Right forelimb (tissue), 1 donor: ENCODE results near the gene CLN6.
"Not testable (repeated sequence)": the region's sequence is repeated elsewhere in the genome, so short reads cannot be mapped to it uniquely, and the experiment has no call there.

Experiments
- DNase-seq: peaks from one replicate; pipeline ENCODE4 v3.0.0-alpha.2; 2018

Gene CLN6

DNA sequence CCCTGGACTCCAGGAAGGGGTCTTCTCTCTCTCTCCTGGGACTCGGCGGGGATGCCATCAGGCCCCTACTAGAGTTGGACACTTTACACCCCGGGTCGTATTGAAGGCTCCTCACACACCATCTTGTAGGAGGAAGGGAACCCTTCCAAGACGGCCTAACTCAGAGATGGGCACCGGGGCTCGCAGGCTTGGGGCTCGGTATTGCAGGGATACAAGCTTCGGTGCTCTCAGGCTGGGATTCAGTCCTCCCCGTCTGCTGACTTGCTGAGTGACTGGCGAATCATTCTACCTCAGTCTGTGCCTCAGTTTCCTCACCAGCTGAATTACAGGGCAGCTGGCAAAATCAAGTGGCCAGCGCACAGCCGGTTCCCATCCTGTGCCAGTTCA, 24.0 kb downstream of the CLN6 start:
- no peak for DNase-seq

DNA sequence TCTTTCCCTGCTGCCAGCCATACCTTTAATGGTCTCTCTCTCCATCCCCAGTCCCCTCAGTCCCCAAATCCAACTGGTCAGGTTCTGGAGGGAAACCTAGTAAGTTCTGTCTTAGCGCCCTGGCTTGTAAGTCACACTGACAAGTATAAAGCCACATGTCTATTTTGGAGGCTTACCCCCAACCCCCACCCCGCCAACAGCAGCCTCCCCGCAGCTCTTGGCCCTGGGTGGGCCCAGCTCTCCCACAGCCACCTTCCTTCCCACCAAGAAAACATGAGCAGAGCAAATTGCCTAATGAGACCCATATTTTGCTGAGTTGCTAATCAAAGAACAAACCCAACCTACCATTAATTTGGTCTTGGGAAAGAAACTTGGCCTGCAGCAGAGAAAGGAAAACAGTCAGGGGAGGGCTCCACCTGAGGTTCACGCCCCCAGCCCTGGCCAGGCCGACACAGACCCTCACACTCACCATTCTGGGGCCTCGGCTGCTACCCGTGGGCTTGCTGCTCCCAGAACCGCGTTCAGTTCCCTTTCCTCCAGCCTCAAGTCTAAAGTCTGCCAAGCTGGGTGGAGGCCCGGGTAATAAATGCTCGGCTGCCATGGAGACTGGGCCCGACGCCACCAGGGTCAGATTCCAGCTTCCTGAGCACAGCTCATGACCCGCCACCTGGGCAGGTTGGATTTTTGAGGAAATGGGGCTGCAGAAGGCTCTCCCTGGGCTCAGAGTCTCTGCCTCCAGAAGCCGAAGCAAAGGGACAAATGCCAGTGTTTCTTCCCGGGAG, 24.6 kb downstream of the CLN6 start, which contains the start of gene CALML4:
Gene CALML4 (minus strand): TSS at position 557 of the 782 bp plus-strand sequence. CDS start 85 bp downstream, at position 472.
- DNase-seq: peak; percentile 86

DNA sequence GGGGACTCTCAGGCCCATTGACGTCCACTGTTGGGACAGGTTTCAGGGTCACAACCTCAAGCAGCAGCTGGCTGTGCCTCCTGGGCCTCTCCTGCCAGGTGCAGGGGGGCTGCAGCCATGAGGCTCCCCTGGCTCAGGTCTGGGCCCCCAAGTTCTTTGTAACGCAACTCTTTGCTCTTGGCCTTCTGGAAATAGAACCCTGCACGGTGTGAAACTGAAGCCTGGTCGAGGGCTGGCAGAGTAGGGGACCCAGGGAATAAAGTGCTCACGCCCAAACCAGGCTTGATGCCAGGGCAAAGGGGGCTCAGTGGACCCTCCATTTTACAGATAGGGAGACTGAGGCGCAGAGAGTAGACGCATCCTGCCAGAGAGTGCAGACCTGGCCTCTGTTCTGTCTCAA, 25.2 kb downstream of the CLN6 start:
- no peak for DNase-seq

DNA sequence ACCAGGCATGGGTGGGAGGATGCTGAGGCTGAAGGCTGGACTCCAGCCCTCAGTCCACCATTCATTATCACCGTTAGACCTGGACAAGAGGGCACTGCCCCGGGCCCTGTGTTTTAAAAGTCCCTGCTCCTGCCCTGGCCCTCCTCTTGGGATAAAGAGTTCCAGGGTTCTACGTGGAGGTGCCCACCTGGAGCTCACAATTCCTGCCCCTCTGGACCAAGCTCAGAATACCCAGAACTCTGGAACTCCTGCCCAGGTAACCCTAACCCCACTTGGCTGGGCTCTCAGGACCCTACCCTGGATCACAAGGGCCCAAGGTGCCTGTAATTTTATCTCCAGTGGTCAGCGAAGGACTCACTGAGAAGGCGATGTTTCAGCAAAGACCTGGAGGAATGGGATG, 25.6 kb downstream of the CLN6 start:
- DNase-seq: no peak

DNA sequence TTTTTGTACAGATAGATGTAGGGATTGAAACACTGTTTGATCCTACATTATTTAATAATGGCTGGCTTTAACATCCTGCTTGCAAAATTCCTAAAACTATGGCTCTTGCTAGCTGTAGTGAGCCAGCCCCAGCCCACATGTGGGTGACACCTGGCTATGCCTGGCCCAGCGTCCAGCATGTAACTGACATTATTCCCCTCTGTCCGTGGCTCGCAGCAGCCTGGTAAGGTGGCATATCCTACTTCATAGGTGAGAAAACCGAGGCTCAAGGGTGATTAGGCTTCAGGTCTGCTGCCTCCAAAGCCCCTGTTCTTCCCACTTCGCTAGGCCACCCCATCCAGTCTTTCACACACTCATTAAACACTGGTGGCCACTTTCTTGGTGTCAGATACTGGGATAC, 26.0 kb downstream of the CLN6 start:
- no peak for DNase-seq

DNA sequence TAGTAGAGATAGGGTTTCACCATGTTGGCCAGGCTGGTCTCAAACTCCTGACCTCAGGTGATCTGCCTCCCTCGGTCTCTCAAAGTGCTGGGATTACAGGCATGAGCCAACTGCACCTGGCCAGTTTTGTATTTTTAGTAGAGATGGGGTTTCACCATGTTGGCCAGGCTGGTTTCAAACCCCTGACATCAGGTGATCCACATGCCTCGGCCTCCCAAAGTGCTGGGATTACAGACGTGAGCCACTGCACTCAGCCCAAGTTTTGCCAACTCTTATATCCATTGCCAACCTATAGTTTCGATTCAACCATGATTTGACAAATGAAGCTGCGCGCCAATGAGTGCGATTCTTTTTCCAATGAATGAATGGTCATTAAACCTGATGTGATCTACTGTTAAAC, 26.5 kb downstream of the CLN6 start:
- not testable (repeated sequence) for DNase-seq

DNA sequence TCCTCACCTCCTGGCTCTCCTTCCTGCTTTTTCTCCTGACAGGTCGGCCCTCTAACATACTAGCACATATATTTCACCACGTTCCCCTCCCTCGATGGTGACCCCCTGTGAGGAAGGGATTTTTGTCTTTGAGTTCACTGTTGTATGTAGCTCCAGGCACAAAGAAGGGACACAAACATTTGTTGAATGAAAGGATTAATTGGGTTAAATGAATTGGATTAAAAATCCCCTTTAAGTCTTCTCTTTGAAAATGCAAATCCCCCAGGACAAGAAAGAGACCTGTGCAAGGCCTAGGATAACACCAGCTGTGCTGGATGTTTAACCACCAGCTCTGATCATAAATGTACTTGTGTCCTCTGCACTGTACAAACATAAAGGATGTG, 27.7 kb downstream of the CLN6 start:
- no peak for DNase-seq

DNA sequence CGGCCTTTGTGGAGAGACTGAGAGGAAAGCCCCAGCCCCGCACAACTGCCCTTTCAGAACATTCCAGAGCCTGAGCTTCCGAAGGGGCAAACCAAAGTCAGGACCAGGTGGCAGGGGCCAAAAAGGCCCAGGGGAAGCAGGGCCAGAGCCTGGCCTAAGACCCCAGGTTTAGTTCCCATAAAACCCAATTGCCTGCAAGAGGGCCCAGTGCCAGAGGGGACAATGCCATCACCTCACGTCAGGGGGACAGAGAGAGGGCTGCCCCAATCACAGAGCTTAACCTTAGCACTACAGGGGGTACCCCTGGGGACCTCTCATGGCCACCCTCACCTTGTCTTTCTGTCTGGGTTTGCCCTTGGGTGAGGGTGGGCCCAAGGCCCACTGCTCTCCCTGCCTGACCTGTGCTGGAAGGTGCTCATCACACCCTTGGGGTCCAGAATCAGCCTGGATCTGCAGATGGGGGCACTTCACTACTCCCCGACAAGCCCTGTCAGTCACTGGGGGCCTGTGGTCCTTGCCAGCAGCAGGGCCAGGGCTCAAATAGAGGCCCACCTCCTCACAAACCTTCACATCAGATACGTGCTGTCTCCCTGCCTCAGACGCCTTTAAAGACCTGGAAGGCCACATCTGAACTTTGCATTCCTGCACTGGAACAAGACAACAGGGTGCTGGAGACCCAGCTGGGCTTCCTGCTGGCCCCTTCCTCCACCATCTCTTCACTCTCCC, 28.2 kb downstream of the CLN6 start:
- no peak for DNase-seq

DNA sequence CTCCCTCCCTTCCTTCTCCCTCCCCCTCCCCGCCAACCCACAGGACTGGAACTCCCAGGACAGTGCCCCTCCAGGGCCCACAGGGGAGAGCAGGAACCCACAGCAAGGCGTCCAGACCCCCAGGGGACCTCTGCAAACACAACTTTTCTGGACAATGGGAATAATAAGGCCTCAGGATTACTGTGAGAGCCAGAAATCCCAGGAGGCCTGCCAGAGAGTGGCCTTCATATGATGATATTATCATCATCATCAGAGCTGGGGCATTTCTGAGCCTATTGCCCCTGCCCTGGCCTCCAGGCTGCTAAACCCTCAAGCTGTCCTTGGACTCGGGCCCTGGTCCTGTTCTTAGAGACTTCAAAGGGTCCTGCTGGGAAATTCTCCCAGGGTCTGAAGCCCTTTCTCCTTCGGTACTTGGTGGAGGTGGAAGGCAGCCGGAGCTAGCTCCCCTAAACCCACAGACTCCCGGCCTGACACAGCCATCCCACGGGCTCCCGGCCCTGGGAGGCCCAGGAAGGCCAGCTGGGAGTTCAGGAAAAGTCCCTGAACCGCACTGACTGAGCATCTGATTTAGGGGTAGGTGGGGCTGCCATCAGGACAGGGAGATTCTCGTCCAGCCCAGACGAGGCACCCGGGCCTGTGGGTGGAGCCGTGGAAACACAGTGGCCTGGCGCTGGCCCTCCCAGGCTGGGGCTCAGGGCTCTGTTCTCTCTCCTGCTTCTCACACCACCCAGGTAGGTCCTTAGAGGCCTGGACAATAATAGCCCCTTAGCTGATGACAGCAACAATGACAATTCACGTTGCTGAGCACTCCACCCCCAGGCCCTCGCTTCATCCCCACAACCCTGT, 29.3 kb downstream of the CLN6 start:
- DNase-seq: no peak

DNA sequence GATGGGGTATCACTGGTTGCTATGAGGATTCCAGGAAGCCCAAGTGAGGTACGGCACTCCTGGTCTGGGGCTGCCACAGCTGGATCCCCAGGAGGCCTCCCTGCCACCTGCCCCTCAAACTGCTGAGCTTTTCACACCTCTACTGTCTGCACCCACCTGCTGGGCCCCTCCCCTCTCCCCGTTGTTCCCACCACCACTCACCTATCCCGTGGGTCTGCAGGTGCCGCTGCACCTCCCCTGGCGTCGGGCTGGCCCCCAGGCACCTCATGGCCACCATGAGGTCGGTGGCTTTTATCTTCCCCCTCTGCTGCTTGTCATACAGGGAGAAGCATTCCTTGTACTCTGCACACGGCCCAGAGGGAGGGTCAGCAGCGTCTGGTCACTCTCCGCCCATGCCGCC, 30.2 kb downstream of the CLN6 start:
- no peak for DNase-seq

DNA sequence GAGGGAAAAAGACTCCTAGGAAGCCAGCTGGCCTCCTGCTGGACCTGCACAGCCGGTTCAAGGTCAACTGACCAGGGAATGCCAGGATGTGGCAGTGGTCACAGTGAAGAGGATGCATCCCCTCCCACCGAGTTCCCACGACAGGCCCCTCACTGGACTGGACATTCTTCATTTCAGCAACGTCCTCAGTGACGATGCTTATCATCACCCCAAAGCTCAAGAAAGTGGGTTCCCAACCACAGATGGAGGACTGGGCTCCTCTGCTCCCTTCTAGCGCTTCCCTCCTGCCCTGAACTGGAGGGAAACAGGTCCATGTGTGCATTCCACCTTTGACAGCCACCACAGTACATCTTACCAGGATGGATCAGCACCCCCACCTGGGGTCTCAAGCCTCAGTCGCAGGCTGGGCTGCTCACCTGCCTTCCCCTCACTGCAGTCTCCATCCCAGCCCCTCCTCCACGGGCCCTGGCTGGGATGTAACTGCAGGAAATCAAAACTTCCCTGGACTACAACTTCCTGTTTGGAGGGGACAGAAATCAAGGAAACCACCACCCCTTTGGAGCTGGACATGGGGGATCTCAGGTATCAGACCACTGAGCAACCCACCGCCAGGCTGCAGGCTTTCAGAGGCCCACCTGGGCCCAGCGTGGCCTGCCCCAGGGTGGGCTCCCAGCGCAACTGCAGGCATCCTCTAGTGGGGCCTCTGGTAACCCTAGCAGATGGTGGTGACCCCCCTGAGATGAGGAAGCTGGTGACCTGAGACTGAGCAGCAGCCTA, 31.7 kb downstream of the CLN6 start:
- no peak for DNase-seq

DNA sequence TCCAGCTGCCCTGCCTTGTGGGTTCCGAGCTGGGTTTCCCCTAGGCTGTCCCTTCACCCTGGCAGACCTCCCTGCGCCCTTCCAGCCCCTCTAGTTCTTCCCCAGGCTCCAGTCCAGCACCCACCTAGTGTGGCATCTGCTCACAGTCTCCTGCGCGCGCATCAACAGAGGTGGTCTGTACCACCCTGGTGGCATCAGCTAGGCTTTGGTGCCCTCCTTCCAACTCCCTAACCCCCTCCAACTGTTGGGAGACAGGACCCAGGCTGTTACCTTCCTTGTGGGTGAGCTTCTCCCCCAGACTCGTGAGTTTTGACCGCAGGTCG, 32.4 kb downstream of the CLN6 start:
- no peak for DNase-seq

DNA sequence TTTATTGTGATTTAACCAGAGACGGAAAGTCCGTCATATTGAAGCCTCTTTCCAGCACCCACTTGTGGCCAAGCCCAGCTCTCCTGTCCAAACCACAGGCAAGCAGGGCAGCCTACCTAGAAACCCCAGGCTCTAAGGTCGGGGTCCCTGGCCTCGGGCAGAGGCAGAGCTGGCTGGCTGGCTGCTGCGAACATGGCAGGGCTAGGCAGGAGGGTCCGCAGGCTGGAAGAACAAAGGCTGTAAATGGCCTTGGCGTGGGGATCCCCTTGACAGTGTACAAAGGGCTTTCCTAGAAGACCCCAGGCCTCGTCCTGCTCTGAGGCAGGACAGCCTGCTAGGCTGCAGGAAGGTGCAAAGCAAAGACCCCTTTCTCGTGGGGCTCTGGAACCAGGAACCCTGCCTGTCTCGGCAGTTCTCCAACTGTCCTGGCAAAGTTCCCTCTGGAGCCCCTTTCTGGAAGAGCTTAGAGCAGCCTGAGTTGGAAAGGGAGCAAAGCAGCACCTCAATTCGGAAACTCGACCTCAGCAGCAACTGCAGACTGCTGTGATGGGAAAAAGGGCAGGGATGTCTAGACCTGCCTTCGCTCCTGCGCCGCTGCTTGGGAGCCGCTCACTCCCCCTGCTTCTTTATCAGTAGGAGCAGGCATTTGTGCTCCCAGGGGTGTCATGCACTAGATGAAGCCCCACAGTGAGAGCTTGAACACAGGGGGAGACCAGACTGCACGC, 32.9 kb downstream of the CLN6 start:
- no peak for DNase-seq

DNA sequence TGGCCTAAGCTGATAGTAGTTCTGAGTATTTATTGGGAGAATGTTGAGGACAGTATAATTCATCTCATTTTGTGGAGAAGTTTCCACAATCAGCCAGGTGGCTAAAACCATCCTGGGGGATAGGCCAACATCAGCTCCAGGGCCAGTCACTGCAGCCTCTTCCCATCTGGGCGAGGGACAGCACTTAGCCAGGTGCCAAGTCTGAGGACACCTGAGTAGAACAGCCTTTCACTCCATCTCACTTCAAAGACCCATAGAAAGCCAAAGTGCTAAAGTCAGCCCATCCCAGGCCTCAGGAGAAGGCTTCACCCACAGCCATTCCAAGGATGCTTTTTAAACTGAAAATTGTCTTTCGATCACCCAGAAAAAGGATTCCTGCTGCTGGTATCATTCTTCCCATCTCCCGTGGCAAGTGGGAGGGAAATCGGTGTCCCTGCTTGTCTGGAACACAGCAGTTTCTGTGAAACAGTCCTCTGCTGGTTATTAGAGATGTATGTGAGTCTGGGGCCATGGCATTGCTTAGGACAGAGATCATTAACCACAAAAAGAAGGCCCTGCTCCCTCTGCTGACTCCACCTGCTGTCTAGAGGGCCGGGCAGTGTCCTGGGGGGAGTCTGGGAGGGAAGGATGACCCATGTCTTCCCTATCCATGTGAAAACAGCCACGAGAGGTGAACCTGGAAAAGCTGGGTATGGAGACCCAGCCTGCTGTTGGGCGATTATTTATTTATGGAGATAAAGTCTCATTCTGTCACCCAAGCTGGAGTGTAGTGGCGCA, 34.0 kb downstream of the CLN6 start:
- DNase-seq: no peak

DNA sequence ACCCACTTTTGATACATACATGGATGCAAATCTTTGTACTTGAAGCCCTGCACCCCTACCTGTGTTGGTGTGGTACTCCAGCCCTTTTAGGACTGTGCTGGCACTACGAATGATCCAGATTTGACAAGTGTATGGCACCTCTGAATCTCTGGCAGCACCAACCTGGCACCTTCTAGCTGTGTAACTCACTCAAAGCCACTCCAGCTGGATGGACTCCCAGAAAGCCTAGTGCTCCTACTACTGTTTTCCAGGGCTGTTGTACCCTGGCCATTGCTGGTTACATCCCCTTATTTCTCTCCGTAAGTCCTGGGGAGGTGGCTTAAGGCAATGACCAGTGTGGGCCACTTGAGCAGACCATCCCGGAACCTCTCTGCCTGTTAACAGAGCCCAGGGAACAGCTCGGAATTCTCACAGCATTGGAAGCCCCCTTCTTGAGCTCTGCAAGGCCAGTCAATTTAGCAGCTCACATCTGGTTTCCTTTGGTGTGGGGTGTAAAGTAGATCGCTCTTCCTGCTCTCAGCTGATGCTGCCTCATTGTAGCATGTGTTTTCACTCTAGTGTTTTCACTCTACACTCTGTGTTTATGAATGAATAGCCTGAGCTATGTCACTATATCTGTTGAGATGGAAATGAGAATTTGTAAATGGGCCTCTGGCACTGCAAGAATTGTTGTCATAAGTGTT, 36.6 kb downstream of the CLN6 start:
- DNase-seq: no peak

DNA sequence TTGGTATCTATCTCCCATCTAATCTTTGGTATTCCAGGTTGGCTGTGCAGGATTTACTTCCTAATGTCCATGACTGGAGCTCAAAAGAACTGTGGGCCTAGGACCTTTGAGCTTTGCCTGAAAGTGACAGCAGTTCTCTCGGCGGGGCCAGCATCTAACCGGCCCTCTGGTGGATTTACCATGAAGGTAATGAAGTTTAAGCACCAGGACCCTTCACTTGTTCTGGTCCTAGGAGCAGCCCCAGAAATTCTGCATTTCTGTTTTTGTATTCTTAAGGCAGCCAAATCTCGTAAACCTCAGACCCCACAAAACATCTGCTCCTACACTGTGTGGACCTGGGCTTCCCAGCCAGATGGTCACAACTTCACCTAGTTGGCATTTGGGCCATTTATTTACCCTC, 37.4 kb downstream of the CLN6 start:
- no peak for DNase-seq

DNA sequence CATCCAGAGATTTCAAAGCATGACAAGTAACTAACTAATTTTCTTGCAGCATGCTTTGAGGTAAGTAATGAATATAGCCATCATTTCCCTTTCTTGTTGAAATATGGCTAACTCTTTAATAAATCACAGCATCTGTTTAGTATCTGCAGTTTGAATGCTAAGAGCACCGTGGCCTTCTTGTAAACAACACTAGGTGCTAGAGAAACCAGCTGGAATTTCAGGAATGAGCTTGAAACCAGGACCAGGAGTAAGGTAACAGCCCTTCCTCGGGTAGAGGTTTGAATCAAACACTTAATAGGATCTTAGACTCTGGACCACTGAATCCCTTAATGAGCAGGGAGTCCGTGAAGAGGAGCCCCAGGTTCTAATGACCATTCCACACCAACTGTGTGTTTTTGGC, 38.0 kb downstream of the CLN6 start:
- no peak for DNase-seq

DNA sequence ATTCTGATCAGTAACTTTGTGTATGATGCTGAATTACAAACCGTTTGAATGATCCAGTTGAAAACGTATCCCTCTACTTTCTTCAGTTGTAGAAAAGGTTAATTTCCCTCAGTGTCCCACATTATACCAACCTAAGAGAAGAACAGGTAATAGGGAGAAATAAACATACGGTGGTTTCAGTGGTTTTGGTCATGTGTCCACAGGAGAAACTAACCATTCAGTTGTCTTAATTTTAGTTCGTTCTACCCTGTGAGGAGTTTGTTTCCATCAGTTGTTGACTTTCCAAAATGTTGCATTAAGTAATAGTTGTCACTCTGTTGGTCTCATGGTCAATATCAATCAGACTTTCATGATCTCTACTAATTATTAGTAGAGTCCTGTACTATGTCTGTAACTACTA, 39.5 kb downstream of the CLN6 start:
- no peak for DNase-seq

DNA sequence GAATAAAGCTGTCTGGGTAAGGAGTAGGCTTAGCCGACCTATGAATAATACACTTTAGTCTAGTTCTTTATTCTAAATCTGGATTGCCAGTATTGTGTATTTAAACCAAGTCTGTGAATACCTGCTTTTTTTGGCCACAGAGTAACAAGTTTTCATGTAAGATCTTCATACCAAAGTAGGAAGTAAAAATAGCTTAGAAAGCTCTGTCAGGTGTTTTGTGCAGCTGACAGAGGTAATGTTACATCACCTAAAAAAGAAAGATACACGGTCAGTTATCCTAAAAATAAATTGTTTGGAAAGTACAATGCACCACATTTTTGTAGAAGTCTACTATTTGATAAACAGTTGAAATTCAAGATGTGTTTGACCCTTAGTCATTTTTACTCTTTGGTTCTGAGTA, 40.9 kb downstream of the CLN6 start:
- DNase-seq: no peak

DNA sequence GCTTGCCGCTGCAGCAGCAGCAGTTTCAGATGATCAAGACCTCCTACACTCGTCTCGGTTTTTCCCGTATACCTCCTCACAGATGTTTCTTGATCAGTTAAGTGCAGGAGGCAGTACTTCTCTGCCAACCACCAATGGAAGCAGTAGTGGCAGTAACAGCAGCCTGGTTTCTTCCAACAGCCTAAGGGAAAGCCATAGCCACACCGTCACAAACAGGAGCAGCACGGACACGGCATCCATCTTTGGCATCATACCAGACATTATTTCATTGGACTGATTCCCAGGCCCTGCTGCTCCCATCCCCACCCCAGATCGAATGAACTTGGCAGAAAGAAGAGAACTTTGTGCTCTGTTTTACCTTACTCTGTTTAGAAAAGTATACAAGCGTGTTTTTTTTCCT, 42.0 kb downstream of the CLN6 start:
- peak; percentile 80 for DNase-seq
